Mucosa of descending colon (tissue), 3 donors: ENCODE results near the gene FUT1. TPM values are rescaled to one million over a fixed set of nuclear protein-coding genes. Genes with fewer than 3 reads are reported as not detected.
"Not testable (repeated sequence)": the region's sequence is repeated elsewhere in the genome, so short reads cannot be mapped to it uniquely, and the experiment has no call there.

ENCODE experiments used
- ATAC-seq: fragments of 200-7000 bp; cut with Tn5 transposase; one replicate; pipeline ENCODE4 v1.9.1; 2020; ENCODE audit warnings: mild to moderate bottlenecking, moderate library complexity
- DNase-seq, 3 donors: peaks; one replicate each; pipeline ENCODE4 v3.0.0-alpha.2; 2020
- H3K36me3 ChIP-seq: fragments of 200-600 bp; one replicate; pipeline ENCODE4 v1.8.0; 2021; ENCODE audit warnings: low read depth, mild to moderate bottlenecking
- H3K4me1 ChIP-seq: fragments of 200-600 bp; one replicate; pipeline ENCODE4 v1.8.0; 2021; ENCODE audit warnings: low read depth, mild to moderate bottlenecking
- H3K4me3 ChIP-seq: fragments of 200-600 bp; one replicate; pipeline ENCODE4 v1.8.0; 2021; ENCODE audit warnings: mild to moderate bottlenecking
- H3K9me3 ChIP-seq: fragments of 200-600 bp; one replicate; pipeline ENCODE4 v1.8.0; 2021; ENCODE audit warnings: mild to moderate bottlenecking
- CTCF ChIP-seq: fragments of 200-600 bp; IDR thresholded peaks from one replicate; pipeline ENCODE4 v1.8.0; 2022; ENCODE audit warnings: antibody characterized with exemption, mild to moderate bottlenecking
- intact Hi-C, 2 donors: fragments of 100-400 bp; cut with DNase I in 1 of 2; cut with micrococcal nuclease in 1 of 2; formaldehyde crosslinking; loops; one replicate each; pipeline versions ENCODE4 v1.11.0 to v1.11.1; 2022; cut with DNase I, micrococcal nuclease
- total RNA-seq, 3 donors: library from RNA; stranded (reverse); fragmentation: NEBNext Ultra II Directional in 2 of 3; extraction: Animal tissue kit (Norgen Biotek cat#: 25700) in 2 of 3; gene quantifications; one replicate each; pipeline versions ENCODE4 v1.2.1 to v1.2.4, GENCODE V29; 2021 to 2023
- donor health status: DM: no; HTN: no; CAD: no; lungs with moderate emphysema.
- donor health status: DM: no; HTN: no; CAD: no.
- donor health status: DM: no; HTN: yes; CAD: no.

FUT1 gene
- total RNA-seq, 3 donors from 2014 or later, result 0.17 to 1.5 (median 0.72) TPM

- intact Hi-C loops, result loop anchor here (5.0 to 10.0 kb wide), 2 partner anchors 41 to 178 kb away; partner anchors contain the start of gene HSD17B14 (in 1 of the 2)
- DNase-seq (peak in 1 of 3 donors; percentile 35), ATAC-seq (no peak)
- peaks cover 4% of the 10 kb centered on the region for H3K4me1 ChIP-seq
- H3K9me3 ChIP-seq, result no peaks in the 10 kb centered on the region
- H3K36me3 ChIP-seq, result no peaks in the 10 kb centered on the region
- TF ChIP-seq CTCF, result no peak
- no peak overlapping the region for H3K4me3 ChIP-seq
Measured at GRCh38 chr19:48796298-48797083, 44.0 kb upstream of the FUT1 start.

- intact Hi-C loops, result loop anchor here (5.0 to 10.0 kb wide), 2 partner anchors 42 to 179 kb away; partner anchors contain the start of gene HSD17B14 (in 1 of the 2)
- DNase-seq (peak in 1 of 3 donors; percentile 39), ATAC-seq (peak; percentile 13)
- TF ChIP-seq CTCF, result no peak
- H3K9me3 ChIP-seq, result no peaks in the 10 kb centered on the region
- no peak overlapping the region for H3K4me3 ChIP-seq
- H3K36me3 ChIP-seq, result no peaks in the 10 kb centered on the region
- H3K4me1 ChIP-seq, result peaks cover 4% of the 10 kb centered on the region
Measured at GRCh38 chr19:48795685-48796070, 43.2 kb upstream of the FUT1 start.

- DNase-seq (peak; percentile 90 to 92 (median 91)), ATAC-seq (peak; percentile 98)
- no peak overlapping the region for H3K4me3 ChIP-seq
- TF ChIP-seq CTCF, result peak; percentile 79
- H3K36me3 ChIP-seq, result no peaks in the 10 kb centered on the region
- H3K4me1 ChIP-seq, result peaks cover 4% of the 10 kb centered on the region
- intact Hi-C loops, result loop anchor here (5.0 to 10.0 kb wide), 2 partner anchors 42 to 180 kb away; partner anchors contain the start of gene HSD17B14 (in 1 of the 2)
- no peaks in the 10 kb centered on the region for H3K9me3 ChIP-seq
Measured at GRCh38 chr19:48795055-48795684, 42.7 kb upstream of the FUT1 start.

- no peak overlapping the region for H3K4me3 ChIP-seq
- no peak for TF ChIP-seq CTCF
- DNase-seq, result no peak
- H3K36me3 ChIP-seq, result no peaks in the 10 kb centered on the region
- H3K4me1 ChIP-seq, result peaks cover 4% of the 10 kb centered on the region
- intact Hi-C loops, result loop anchor here in 1 of 2 donors (5.0 to 10.0 kb wide), 2 partner anchors 43 to 181 kb away; partner anchors contain the start of gene HSD17B14
- no peaks in the 10 kb centered on the region for H3K9me3 ChIP-seq
- no peak for ATAC-seq
Measured at GRCh38 chr19:48794291-48794690, 41.9 kb upstream of the FUT1 start.

- DNase-seq (no peak), ATAC-seq (no peak)
- no peaks in the 10 kb centered on the region for H3K36me3 ChIP-seq
- intact Hi-C loops, result loop anchor here in 1 of 2 donors (5.0 to 10.0 kb wide), 2 partner anchors 44 to 182 kb away; partner anchors contain the start of gene HSD17B14
- no peaks in the 10 kb centered on the region for H3K9me3 ChIP-seq
- peaks cover 4% of the 10 kb centered on the region for H3K4me1 ChIP-seq
- no peak for TF ChIP-seq CTCF
- no peak overlapping the region for H3K4me3 ChIP-seq
Measured at GRCh38 chr19:48793271-48793670, 40.8 kb upstream of the FUT1 start.

- ATAC-seq, intact Hi-C loops, H3K4me3 ChIP-seq, H3K36me3 ChIP-seq, H3K4me1 ChIP-seq, DNase-seq, H3K9me3 ChIP-seq: not testable (repeated sequence)
Measured at GRCh38 chr19:48787331-48787730, 34.9 kb upstream of the FUT1 start.

- H3K9me3 ChIP-seq, intact Hi-C loops, ATAC-seq, H3K36me3 ChIP-seq, H3K4me1 ChIP-seq, DNase-seq, H3K4me3 ChIP-seq: not testable (repeated sequence)
Measured at GRCh38 chr19:48786422-48786821, 34.0 kb upstream of the FUT1 start.
